Keratinocyte (primary cell): ENCODE measurements around the gene PHLPP1.

Source experiments
- EZH2 ChIP-seq: IDR thresholded peaks from one replicate; pipeline ENCODE4 v1.6.1; 2012; ENCODE audit warnings: inconsistent platforms, mild to moderate bottlenecking, low read length, moderate library complexity
- TF ChIP-seq, protein P1 (sequence below), 3 experiments: IDR thresholded peaks in 1 of 3; conservative IDR thresholded peaks in 1 of 3; optimal IDR thresholded peaks in 1 of 3; 2 replicates in 2 of 3; 3 replicates in 1 of 3; pipeline versions ENCODE3 to v1.5.1; 2011; ENCODE audit warnings: low read length in 3 of 3, mild to moderate bottlenecking in 3 of 3, moderate library complexity in 2 of 3, control low read depth in 1 of 3, inconsistent platforms in 1 of 3; ENCODE audit not compliant: insufficient read depth in 2 of 3; ENCODE audit errors: extremely low read depth in 1 of 3

DNA sequence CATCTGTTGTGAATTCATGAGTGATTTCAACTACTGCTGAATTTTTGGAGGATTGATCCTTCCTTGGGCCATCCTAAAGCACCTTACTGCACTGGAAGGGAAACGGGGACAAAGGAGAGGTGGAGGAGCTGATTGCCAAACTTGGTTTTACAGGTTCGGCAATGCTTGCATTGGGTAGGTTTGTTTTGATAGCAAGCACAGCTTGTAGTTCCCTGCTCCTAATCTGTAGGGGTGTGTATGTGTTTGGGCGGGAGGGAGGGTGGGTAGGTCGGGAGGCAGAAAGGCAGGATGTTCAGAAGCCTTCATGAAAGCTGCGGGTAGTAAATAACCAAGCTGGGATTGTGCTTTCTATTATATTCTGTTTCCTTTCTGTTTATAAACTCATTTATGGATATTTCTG lies 24.6 kb downstream of the PHLPP1 start:
- TF ChIP-seq, protein P1, sequence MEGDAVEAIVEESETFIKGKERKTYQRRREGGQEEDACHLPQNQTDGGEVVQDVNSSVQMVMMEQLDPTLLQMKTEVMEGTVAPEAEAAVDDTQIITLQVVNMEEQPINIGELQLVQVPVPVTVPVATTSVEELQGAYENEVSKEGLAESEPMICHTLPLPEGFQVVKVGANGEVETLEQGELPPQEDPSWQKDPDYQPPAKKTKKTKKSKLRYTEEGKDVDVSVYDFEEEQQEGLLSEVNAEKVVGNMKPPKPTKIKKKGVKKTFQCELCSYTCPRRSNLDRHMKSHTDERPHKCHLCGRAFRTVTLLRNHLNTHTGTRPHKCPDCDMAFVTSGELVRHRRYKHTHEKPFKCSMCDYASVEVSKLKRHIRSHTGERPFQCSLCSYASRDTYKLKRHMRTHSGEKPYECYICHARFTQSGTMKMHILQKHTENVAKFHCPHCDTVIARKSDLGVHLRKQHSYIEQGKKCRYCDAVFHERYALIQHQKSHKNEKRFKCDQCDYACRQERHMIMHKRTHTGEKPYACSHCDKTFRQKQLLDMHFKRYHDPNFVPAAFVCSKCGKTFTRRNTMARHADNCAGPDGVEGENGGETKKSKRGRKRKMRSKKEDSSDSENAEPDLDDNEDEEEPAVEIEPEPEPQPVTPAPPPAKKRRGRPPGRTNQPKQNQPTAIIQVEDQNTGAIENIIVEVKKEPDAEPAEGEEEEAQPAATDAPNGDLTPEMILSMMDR (optimal IDR thresholded peaks at IDR 0.05 in 1 of 3, IDR thresholded peaks at IDR 0.05 in 1 of 3, conservative IDR thresholded peaks at IDR 0.05 in 1 of 3; ENCODE audit: extremely low read depth in 1 of 3, insufficient read depth in 2 of 3, low read length in 3 of 3) = no peak
- no peak for TF ChIP-seq EZH2
